HG03039 (cell line): ENCODE results near the gene ROBO1.

Experiments
- ATAC-seq: cut with Tn5 transposase; IDR thresholded peaks from one replicate; pipeline ENCODE4 v1.9.1; 2021; ENCODE audit warnings: mild to moderate bottlenecking, moderate library complexity; ENCODE audit not compliant: unreplicated experiment

ROBO1 gene

GRCh38 chr3:79253271-79253670 lies 514.5 kb downstream of the ROBO1 start:
- ATAC-seq = no peak

GRCh38 chr3:79250746-79251145 lies 517.1 kb downstream of the ROBO1 start:
- ATAC-seq = no peak

- ATAC-seq = no peak
Observed at GRCh38 chr3:79249701-79250100, 518.1 kb downstream of the ROBO1 start.

- no peak for ATAC-seq
Observed at GRCh38 chr3:79247725-79248043, 520.1 kb downstream of the ROBO1 start.

- no peak for ATAC-seq
Observed at GRCh38 chr3:79246875-79247724, 520.7 kb downstream of the ROBO1 start.

GRCh38 chr3:79245284-79246138 lies 522.3 kb downstream of the ROBO1 start:
- ATAC-seq = no peak

GRCh38 chr3:79236496-79236895 lies 531.3 kb downstream of the ROBO1 start:
- ATAC-seq = no peak

- ATAC-seq = no peak
Observed at GRCh38 chr3:79233431-79234060, 534.3 kb downstream of the ROBO1 start.

- no peak for ATAC-seq
Observed at GRCh38 chr3:79230266-79230665, 537.5 kb downstream of the ROBO1 start.

- no peak for ATAC-seq
Observed at GRCh38 chr3:79217096-79217495, 550.7 kb downstream of the ROBO1 start.

GRCh38 chr3:79215286-79215685 lies 552.5 kb downstream of the ROBO1 start:
- ATAC-seq = no peak

- ATAC-seq = no peak
Observed at GRCh38 chr3:79211586-79212359, 556.0 kb downstream of the ROBO1 start.

GRCh38 chr3:79204351-79204750 lies 563.4 kb downstream of the ROBO1 start:
- ATAC-seq = no peak

GRCh38 chr3:79203144-79203519 lies 564.7 kb downstream of the ROBO1 start:
- no peak for ATAC-seq

- ATAC-seq = no peak
Observed at GRCh38 chr3:79202471-79203143, 565.2 kb downstream of the ROBO1 start.

- ATAC-seq = no peak
Observed at GRCh38 chr3:79200456-79200855, 567.3 kb downstream of the ROBO1 start.

- ATAC-seq = no peak
Observed at GRCh38 chr3:79199966-79200365, 567.8 kb downstream of the ROBO1 start.

GRCh38 chr3:79187426-79187825 lies 580.4 kb downstream of the ROBO1 start:
- ATAC-seq = no peak

- ATAC-seq = no peak
Observed at GRCh38 chr3:79184251-79184650, 583.5 kb downstream of the ROBO1 start.

- ATAC-seq = no peak
Observed at GRCh38 chr3:79183496-79183895, 584.3 kb downstream of the ROBO1 start.
